EH (cell line): ENCODE measurements around the gene ECE2.

Experiments used
- DNase-seq: peaks from one replicate; pipeline ENCODE4 v3.0.0-alpha.2; 2015; ENCODE audit warnings: low read depth

ECE2 gene

DNA sequence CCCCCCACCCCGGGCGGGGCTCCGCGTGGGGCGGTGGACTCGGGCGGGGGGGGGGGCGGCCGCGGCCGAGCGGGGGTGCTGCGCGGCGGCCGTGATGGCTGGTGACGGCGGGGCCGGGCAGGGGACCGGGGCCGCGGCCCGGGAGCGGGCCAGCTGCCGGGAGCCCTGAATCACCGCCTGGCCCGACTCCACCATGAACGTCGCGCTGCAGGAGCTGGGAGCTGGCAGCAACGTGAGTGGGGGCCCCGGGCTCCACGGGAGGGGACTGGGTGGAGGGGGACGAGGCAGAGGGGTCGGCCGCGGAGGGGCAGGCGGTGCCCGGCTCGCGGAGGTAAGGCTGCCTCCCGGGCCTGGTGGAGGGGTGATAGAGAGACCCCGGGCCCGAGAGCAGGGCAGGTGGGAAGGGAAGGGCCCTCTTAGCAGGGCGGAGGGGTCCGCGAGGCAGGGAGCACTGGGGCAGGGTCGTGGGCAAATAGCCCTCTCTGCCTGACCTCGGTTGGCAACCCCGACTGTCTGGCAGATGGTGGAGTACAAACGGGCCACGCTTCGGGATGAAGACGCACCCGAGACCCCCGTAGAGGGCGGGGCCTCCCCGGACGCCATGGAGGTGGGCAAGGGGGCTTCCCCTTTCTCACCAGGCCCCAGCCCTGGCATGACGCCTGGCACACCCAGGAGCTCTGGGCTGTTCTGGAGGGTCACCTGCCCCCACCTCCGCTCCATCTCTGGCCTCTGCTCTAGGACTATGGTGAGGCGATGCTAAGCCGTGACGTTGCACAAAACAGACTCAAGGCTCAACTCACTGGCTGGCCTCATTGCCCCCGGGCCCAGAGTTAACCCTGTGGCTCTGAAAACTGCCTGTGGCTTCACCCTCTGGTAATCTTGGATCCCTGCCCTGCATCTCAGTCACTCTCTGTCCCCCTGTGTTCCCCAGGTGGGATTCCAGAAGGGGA, at the start of gene ECE2:
TSS of gene ECE2 (plus strand) at position 62 of the 950 bp plus-strand sequence. CDS start at position 194, 132 bp downstream.
- DNase-seq: peak; percentile 15

- DNase-seq: peak; percentile 41
Observed at GRCh38 chr3:184227481-184227935, 48.3 kb upstream of the ECE2 start.

GRCh38 chr3:184228376-184229137, 47.3 kb upstream of the ECE2 start:
- DNase-seq: no peak

DNA sequence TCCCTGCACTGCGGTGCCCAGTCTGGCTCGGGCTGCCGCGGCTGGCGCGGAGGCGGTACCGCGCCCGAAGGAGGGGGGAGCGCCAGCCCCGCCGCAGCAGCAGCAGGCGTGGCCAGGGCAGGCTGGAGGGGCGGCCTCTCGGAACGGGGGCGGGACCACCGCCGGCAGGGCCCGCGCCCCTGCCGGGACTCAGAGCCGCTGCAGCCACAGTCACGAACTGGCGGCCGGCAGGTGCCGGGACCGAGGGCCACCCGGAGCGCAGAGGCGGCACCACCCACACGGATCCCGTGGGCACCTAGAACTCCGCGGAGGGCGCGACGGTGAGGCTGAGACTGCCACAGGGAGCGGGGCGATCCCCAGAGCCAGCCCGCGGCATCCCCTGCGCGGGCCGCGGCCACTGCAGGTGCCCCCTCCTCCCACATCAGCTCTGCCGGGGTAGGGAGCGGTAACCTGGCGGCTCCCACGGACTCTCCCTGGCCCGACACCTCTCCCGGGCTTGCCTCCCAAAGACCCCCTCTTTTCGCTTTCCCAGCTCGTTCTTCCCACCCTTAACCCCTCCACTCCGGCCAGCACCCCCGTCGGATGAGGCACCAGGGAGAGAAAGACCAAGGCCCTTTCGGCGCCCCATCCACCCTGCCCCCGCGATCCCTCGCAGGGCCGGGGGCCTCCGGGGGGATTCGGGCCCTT, 46.3 kb upstream of the ECE2 start, which contains the start of gene VWA5B2:
TSS of gene VWA5B2 (plus strand) at position 192 of the 687 bp plus-strand sequence. CDS start 944 bp downstream, outside the sequence.
- peak; percentile 60 for DNase-seq

- no peak for DNase-seq
Observed at GRCh38 chr3:184230081-184230602, 45.7 kb upstream of the ECE2 start.

DNA sequence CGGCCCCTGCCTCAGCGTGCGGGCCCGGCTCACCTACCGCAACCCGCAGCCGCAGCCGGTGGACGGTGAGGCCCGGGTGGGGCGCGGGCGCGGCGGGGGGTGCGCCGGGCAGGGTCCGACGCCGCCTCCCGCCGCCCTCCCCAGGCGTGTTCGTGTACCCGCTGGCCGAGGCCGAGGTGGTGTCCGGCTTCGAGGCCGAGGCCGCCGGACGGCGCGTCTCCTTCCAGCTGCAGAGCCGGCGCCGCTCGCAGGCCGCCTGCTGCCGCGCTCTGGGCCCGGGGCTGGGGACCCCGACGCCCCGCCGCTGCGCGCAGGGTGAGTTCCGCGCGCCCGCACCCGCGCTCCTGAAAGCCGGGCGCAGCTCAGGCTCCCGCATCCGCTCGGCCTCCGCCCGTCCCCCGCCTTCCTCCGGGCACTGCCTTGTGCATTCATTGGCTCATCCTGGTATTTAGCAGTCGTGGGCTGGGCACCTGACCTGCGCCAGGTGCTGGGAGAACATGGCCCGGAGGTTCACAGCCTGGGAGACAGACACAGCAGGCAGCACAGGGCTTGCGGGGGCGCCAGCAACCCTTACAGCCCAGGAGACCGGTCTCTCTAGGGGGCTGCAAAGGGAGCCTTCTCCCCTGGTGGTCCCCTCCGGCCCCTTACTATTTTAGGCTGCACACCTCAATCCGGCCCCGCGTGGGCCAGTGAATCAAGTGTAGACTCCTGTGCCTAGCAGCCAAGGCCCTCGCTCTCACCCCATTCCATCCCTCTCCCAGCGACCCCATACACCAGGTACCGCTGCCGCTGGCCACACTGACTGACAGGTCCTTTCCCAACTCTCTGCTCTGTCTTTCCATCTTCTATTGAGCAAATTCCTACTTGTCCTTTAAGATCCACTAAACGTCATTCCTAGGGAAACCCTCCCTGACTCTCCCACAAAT, 45.0 kb upstream of the ECE2 start:
- no peak for DNase-seq

- DNase-seq: no peak
Observed at GRCh38 chr3:184231671-184232070, 44.2 kb upstream of the ECE2 start.

- no peak for DNase-seq
Observed at GRCh38 chr3:184233127-184233843, 42.5 kb upstream of the ECE2 start.

DNA sequence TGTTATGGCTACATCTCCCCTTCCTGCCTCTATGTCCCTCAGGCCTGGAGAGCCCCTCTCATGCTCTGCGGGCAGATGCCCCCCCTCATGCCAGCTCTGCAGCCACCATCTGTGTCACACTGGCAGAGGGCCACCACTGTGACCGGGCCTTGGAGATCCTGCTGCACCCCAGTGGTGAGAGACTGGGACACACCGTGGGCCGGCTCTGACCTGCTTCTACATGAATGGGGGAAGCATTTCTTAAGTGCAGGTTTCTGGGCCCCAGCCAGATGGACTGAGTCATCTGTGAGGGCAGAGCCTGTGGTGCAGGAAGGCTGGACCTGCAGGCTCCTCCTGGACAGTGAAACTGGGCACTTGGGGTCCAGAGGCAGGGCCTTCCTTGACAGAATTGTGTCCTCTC, 41.6 kb upstream of the ECE2 start:
- DNase-seq: peak; percentile 80

DNA sequence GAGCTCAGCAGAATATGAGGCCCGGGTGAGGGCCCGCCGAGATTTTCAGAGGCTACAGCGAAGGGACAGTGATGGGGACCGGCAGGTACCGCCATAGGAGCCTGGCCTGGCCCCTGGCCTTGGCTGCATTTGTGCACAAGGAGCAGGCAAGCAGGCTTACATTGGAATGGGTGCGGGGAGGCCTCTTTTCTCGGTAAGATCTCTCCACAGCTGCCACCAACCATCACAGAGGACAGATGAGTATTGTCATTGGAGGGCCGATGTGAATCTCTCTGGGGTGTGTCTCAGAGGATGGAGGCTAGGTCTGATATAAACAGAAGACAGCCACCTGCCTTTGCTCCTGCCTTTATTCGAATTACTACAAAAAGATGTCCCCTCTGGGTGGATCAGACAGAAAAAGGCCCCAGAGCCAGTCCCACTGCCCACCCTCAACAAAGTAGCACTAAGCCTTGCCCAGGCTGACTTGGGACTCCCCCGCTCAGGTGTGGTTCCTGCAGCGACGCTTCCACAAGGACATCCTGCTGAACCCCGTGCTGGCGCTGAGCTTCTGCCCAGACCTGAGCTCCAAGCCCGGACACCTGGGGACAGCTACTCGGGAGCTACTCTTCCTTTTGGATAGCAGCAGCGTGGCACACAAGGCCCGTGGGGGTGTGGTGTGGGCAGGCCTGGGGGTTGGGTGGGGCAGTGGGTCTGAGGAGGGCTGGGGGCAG, 41.0 kb upstream of the ECE2 start:
- DNase-seq: no peak

- no peak for DNase-seq
Observed at GRCh38 chr3:184235381-184236032, 40.3 kb upstream of the ECE2 start.

GRCh38 chr3:184236033-184236410, 39.8 kb upstream of the ECE2 start:
- no peak for DNase-seq

GRCh38 chr3:184236636-184237035, 39.2 kb upstream of the ECE2 start:
- no peak for DNase-seq

DNA sequence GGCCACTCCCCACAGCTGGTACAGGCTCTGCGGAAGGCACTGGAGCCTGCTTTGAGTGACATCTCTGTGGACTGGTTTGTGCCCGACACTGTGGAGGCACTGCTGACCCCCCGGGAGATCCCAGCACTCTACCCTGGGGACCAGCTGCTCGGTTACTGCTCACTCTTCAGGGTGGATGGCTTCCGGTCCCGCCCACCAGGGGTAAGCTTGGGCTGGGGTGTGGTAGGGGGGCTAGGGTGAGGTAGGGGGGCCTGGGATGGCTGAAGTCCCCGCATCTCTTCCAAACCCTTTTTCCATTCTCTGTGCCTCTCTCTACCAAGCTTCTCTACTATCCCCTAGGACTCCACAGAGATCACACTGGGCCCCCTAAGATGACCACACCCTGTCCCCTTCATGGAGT, 38.6 kb upstream of the ECE2 start:
- DNase-seq: no peak

DNA sequence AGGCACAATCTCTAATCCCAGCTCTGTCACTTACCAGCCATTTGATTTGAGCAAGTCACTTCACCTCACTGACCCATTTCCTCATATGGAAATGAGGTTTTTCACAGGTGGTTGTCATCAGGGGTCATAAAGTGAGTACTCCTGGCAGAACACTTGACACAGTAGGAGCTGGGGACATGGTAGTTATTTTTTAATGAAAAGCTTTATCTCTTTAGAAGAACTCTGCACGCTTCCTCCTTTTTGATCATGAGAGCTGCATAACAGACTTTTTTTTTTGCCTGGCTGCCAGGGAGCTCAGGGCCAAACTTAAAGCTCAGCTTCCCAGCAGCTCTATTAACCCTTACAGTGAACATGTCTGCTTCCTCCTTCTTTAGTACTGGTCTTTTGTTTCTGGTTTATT, 38.0 kb upstream of the ECE2 start:
- no peak for DNase-seq

DNA sequence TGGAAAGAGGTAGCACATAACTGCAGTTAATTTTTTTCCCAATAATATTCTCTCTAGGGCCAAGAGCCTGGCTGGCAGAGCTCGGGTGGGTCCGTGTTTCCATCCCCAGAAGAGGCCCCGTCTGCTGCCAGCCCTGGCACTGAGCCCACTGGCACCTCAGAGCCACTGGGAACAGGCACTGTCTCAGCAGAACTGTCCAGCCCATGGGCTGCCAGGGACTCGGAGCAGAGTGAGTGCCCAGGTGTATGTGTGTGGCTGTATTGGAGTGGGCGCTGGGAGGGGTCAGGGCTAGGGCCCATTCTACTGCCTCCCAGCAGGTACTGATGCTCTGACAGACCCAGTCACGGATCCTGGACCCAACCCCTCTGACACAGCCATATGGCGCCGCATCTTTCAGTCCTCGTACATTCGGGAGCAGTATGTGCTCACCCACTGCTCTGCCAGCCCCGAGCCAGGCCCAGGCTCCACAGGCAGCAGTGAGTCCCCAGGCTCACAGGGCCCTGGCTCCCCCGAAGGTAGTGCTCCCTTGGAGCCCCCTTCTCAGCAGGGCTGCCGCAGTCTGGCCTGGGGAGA, 37.5 kb upstream of the ECE2 start:
- DNase-seq: no peak

DNA sequence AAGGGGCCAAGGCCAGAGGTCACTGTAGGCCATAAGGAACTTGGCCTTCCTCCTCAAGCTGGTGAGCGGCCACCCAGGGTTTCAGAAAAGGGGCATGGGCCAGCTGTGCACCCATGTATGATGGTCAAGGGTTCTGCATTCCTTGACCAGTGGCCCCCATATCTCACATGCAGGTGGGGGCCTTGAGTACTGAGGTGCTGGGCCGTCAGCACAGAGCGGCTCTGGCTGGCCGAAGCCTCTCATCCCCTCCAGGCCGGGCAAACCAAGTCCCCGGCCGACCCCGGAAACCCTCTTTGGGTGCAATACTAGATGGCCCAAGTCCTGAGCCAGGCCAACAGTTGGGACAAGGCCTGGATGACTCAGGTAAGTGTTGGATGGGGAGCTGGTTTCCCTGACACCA, 36.6 kb upstream of the ECE2 start:
- no peak for DNase-seq

DNA sequence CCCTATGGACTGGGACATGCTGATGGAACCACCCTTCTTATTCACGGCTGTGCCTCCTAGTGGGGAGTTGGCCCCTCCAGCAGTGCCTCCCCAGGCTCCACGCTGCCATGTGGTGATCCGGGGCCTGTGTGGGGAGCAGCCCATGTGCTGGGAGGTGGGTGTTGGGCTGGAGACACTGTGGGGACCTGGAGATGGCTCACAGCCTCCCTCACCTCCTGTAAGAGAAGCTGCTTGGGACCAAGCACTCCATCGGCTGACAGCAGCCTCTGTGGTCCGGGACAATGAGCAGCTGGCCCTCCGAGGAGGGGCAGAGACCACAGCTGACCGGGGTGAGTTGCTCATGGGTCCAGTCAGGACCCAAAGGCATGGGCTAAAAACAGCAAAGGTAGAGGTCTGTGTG, 36.1 kb upstream of the ECE2 start:
- no peak for DNase-seq
